Lung microvascular endothelial cell (primary cell): Measurements from ENCODE around the gene PRPF4. TPM values are rescaled to one million over a fixed set of nuclear protein-coding genes. Genes with fewer than 3 reads are reported as not detected.
"Not testable (repeated sequence)": the region's sequence is repeated elsewhere in the genome, so short reads cannot be mapped to it uniquely, and the experiment has no call there.

Source experiments
- DNase-seq, 2 donors: peaks; one replicate each; pipeline versions ENCODE4 v3.0.0 to v3.0.0-alpha.2; 2010; ENCODE audit warnings: low read depth in 2 of 2
- total RNA-seq: library from RNA; depleted of rRNA; stranded (reverse); fragments of >200 nt; gene quantifications from 2 replicates; pipeline ENCODE4 v1.2.1, GENCODE V29; 2014

Gene PRPF4
- total RNA-seq, 1 donor from 2014 or later: 18.3 TPM

DNA sequence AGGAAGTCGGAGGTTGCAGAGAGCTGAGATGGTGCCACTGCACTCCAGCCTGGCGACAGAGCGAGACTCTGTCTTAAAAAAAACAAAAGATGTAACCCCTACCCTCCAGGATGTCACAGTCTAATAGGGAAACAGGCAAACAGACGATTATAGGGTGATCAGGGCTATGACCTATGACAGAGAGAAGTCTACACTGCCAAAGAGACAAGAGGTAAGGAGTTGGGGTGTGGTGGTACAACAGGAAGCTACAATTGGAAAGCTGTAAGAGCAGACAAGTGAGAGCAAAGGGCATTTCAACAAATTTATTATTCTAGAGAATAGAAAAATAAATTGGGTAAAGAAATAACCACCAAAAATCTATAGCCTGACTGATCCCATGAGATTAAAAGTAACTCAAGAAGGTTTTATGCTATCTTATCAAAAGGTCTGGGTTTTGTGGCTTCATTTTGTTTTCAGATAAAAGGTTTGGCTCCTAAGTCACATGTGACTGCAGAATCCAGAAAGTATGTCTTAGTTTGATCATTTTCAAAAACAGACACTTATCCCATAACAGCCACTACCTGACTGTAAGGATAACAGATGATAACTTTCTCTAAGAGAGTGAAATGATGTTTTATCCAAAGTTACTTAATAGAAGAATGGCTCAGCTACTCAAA, 7.4 kb upstream of the PRPF4 start:
- DNase-seq: no peak

DNA sequence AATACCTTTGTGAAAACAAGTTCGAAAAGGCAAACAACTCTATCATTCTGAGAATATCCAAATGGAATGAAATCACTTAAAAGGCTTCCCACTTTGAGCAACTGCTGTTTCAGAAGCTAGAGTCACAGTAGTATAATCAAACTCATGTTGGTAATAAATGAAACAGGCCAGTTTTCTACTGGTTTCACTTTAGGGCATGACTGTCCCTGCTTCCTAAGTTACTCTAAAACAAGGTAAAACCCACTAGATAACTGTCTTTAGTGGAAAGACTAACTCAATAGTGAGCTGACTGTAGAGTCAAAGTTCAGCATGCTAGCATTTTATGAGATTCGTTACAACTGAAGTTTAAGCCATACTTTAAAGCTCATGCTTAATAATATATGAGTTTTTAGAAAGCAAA, 6.1 kb upstream of the PRPF4 start:
- DNase-seq: no peak

DNA sequence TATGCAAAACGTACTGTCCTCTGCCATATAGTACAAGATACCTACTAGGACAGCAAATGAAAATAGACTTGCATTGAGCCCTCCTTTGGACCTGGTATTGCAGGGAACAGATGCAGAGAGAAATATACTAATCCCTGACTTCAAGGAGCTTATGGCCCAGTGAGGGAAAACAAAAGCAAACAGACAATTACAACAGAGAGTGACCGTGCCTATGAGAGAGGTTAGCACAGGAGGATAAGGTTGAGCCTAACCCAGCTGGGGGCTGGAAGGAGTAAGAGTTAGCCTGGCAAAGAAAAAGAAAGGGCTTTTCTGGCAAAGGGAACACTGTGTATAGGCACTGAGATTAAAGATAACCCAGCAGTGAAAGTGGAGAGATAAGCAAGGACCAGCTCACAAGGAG, 5.6 kb upstream of the PRPF4 start:
- no peak for DNase-seq

GRCh38 chr9:113274474-113275156, 843 bp upstream of the PRPF4 start:
- peak; percentile 72 to 82 for DNase-seq

DNA sequence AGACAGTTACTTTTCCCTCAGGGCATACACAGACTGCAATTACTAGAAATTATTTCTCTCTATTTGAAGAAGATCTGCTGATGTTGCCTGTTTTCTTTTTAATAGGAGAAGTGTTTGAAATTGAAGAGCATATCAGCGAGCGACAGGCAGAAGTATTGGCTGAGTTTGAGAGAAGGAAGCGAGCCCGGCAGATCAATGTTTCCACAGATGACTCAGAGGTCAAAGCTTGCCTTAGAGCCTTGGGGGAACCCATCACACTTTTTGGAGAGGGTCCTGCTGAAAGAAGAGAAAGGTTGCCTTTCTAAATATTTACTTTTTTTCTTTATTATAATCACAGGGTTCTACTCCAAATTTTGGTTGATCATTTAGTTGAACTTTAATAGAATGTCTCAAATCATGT, 3.4 kb downstream of the PRPF4 start:
- DNase-seq: no peak

GRCh38 chr9:113281356-113281755, 5.9 kb downstream of the PRPF4 start:
- DNase-seq: no peak

- peak in 1 of 2 donors; percentile 43 for DNase-seq
Measured at GRCh38 chr9:113289091-113289490, 13.6 kb downstream of the PRPF4 start.

DNA sequence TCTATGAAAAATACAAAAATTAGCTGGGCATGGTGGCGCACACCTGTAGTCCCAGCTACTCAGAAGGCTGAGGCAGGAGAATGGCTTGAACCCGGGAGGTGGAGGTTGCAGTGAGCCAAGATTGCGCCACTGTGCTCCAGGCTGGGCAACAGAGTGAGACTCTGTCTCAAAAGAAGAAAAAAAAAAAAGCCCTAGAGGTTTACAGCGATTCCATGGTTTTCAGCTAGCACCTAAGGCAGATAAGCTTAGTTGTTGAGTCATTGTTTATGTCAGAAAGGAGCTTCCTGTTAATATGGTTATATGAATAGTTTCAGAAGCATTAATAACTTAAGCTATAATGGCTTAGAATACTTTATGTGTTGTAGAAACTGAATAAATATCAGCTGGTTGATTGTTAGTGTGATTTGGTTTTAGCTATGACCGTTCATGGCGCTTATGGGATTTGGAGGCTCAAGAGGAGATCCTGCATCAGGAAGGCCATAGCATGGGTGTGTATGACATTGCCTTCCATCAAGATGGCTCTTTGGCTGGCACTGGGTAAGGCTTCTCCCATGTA, 14.7 kb downstream of the PRPF4 start:
- DNase-seq: peak in 1 of 2 donors; percentile 44

DNA sequence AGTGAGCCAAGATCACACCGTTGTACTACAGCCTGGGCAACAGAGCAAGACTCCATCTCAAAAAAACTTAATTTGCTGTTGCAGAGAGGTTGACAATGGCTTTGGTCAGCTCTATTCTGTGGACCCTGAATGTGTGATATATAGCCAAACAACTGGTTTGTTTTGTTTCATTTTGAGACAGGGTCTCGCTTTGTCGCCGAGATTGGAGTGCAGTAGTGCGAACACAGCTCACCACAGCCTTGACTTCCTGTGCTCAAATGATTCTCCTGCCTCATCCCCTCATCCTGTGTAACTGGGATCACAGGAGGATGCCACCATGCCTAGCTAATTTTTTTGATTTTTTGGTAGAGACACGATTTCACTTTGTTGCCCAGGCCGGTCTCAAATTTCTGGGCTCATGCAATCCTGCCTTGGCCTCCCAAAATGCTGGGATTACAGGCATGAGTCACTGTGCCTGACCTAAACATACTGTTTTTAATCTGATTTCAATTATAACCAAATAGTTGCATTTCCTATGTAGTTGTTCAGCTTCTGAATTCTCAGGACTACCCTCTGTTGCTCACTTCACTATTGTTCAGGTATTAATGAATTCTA, 17.9 kb downstream of the PRPF4 start:
- no peak for DNase-seq

- DNase-seq: not testable (repeated sequence)
Measured at GRCh38 chr9:113296247-113296646, 20.8 kb downstream of the PRPF4 start.

DNA sequence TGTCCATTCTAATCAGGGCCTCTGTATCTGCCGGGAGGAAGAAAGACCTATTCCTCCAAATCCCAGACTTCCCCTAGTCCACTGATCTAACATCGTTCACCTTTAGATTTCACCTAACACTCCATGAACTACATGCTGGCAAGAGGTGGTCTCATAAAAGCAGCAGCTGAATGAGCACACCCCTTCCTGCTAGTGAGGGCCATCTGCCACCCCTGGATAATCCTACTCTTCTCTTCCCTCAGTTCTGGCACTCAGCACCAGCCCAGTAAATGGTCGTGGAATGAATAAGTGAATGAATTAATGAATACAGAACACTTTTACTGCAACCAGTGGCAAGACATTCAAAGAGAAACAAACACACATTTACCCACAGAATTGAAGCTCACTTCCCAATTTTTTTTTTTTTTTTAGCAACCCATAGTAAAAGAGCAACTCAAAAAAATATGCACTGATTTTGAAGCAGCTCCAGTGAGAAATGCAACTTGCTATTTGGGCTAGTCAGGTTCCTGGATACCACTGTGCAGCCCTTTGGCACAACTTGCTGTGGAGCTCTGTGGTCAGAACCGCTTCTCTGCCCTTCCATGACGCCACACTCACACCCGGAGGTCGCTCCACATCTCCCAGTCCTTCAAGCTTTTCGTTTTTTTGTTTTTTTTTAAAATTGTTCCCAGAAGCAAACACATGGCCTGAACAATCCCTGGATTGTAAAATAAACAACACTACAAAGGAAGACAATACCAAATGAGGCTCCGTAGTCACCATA, 21.5 kb downstream of the PRPF4 start:
- no peak for DNase-seq

- DNase-seq: no peak
Measured at GRCh38 chr9:113298311-113298710, 22.9 kb downstream of the PRPF4 start.

DNA sequence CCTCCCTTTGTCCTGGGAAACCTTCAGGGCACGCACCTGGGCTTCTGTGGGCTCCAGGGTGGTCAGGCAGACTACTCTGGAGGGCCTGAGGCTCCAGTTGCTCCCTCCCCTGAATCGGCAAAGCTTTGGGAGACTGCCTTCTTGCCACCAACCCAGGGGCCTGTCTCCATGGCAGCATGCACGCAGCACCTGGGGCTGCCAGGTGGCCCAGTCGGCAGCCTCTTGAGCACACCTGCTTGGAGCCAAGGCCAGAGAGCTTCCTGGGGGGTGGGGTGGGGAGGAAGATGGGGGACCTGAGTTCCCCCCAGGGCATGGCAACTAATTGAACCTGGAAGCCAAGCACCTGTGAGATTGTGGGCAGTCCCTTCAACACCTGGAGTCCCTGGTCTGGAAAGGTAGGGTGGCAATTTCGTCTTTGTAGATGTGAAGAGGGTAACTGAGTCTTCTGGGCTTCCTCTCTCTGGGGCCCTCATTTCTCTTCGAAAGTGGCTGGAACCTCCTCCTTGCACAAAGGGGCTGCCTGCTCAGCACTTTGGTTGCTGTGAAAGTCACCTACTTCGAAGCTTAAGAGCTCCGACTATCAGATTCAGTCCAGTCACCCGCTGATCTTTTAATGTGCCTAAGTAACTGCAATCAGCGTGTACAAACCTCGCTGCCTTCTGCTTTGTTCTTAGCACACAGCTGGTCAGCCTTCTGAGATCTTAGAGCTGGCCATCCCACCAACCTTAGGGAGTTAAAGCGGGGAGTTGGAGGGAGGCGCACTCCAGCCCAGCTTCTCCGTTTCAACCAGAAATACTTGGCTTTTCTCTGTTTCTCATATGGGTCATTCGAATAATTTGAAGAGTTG, 23.7 kb downstream of the PRPF4 start:
- DNase-seq: no peak

GRCh38 chr9:113299800-113300292, 24.4 kb downstream of the PRPF4 start:
- DNase-seq: peak in 1 of 2 donors; percentile 68

DNA sequence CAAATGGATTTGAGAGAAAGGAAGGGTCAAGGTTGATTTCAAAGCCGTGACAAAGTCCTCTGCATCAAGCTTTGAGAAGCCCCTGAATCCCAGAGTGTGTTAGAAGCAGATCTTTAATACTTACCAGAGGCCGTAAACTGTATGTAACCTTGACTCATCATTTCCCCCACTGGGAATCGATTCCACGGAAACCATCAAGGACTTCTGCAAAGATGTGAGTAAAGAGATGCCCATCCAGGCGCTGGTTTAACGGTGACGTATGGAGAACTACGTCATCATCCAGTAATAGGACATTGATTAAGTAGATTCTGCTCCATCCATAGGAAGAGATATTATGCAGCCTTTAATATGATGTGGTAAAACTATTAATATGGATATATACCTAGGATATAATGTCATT, 26.1 kb downstream of the PRPF4 start:
- DNase-seq: no peak

- no peak for DNase-seq
Measured at GRCh38 chr9:113302792-113303418, 27.4 kb downstream of the PRPF4 start, which contains the start of gene RNF183. RNF183 (minus strand) TSS chr9:113303376; CDS start chr9:113298184, 5,192 bp downstream.

DNA sequence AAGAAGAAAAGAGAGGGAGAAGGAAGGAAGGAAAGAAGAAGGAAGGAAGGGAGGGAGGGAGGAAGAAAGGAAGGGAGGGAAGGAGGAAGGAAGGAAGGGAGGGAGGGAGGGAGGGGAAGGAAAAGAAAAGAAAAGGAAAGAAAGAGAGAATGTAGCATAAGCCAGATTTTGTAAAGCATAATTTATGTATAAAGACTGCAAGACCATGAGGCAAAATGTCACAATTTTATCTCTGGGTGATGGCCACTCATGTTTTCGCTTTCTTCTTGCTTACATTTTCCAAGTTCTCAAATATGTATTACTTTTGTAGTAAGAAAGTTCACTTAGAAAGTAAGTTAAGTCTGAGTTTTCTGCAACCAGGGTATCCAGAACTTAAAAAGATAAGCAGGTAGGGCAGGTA, 31.1 kb downstream of the PRPF4 start:
- no peak for DNase-seq

GRCh38 chr9:113307396-113307975, 32.0 kb downstream of the PRPF4 start:
- no peak for DNase-seq

DNA sequence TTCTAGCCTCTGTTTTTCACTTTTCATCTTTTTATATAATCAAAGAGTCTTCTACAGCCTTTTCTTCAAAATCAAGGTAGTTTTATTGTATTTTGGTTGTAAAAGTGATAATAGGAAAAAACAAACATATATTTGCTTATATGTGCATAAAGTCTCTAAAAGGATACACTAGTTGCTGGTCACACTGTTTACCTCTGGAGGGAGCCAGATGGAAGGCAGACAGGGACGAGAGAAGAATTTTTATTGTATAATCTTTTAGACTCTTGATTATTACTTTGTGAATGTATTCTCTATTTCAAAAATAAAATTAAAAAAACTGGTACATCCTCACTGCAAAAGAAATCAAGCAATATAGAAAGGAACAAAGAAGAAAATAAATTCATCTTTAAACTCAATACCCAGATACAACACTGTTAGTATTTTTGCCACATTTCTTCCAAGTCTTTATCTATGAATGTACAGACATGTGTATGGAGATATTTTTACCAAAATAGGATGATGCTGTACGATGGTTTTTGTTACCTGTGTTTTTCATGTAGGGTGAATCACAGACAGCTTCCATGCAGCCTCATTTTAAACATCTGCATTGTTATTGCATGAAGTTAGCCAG, 33.9 kb downstream of the PRPF4 start:
- DNase-seq: peak; percentile 61 to 73
